HL-60 (cell line): ENCODE data around the gene GRPEL2.

Source experiments
- DNase-seq, 2 experiments: peaks; one replicate each; pipeline ENCODE4 v3.0.0-alpha.2; 2010 to 2020; ENCODE audit warnings: low read depth in 1 of 2, low spot score in 1 of 2
- H3K27ac ChIP-seq: fragments of 250-450 bp; sonication (Bioruptor Pico); replicated peaks from 2 replicates; pipeline ENCODE4 v1.5.1; 2020; ENCODE audit warnings: mild to moderate bottlenecking, moderate library complexity
- H3K27me3 ChIP-seq: fragments of 250-450 bp; sonication (Bioruptor Pico); 2 replicates; pipeline ENCODE4 v1.5.1; 2021; ENCODE audit warnings: mild to moderate bottlenecking, moderate library complexity; ENCODE audit not compliant: insufficient read depth, poor library complexity, severe bottlenecking
- H3K4me3 ChIP-seq: replicated peaks from 2 replicates; pipeline ENCODE4 v1.5.1; 2011; ENCODE audit warnings: mild to moderate bottlenecking, control low read depth, low read length; ENCODE audit not compliant: insufficient read depth
- GABPA ChIP-seq: IDR thresholded peaks from 2 replicates; pipeline ENCODE4 v1.6.1; 2012; ENCODE audit warnings: low read depth
- POLR2AphosphoS5 ChIP-seq: IDR thresholded peaks from 2 replicates; pipeline ENCODE4 v1.6.1; 2012; ENCODE audit warnings: low read depth
- SPI1 ChIP-seq: IDR thresholded peaks from 2 replicates; pipeline ENCODE4 v1.6.1; 2012; ENCODE audit warnings: low read depth, mild to moderate bottlenecking, borderline replicate concordance
- TF ChIP-seq, protein P1 (sequence below): IDR thresholded peaks from 2 replicates; pipeline ENCODE4 v1.6.1; 2012; ENCODE audit warnings: low read depth; ENCODE audit not compliant: insufficient replicate concordance
- TF ChIP-seq, protein P2 (sequence below): IDR thresholded peaks from one replicate; pipeline ENCODE4 v1.5.1; 2011; ENCODE audit warnings: low read length, control low read depth, inconsistent platforms; ENCODE audit not compliant: insufficient read depth

GRPEL2 gene

GRCh38 chr5:149326611-149327010 is 18.7 kb upstream of the GRPEL2 start:
- no peak overlapping the region for H3K27ac ChIP-seq
- DNase-seq: no peak
- TF ChIP-seq SPI1: no peak
- no peak for TF ChIP-seq GABPA
- no peak for TF ChIP-seq POLR2AphosphoS5
- no peaks in the 10 kb centered on the region for H3K27me3 ChIP-seq
- H3K4me3 ChIP-seq: no peak overlapping the region

DNA sequence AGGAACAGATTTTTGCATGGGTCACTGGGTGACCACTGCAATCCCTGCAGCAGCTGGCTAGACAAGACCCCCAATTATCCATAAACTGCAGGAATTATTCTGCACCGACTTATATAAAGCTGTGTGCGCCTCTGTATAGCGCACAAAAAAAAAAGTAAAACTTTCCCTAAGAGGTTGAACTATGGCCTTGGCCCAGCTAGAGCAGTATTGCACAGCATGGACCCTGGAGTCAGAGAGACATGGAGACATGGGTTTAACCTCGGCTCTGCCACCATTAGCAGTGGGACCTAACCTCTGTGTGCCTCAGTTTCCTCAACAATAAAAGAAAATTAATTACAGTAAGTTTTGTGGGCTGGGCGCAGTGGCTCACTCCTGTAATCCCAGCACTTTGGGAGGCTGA is 17.1 kb upstream of the GRPEL2 start:
- no peak for DNase-seq
- Histone ChIP-seq H3K27me3 (no peaks in the 10 kb centered on the region), H3K27ac (no peak overlapping the region), H3K4me3 (no peak overlapping the region)
- no peak for TF ChIP-seq POLR2AphosphoS5
- no peak for TF ChIP-seq GABPA
- no peak for TF ChIP-seq SPI1

- no peaks in the 10 kb centered on the region for H3K27me3 ChIP-seq
- no peak for TF ChIP-seq SPI1
- TF ChIP-seq, protein P1, sequence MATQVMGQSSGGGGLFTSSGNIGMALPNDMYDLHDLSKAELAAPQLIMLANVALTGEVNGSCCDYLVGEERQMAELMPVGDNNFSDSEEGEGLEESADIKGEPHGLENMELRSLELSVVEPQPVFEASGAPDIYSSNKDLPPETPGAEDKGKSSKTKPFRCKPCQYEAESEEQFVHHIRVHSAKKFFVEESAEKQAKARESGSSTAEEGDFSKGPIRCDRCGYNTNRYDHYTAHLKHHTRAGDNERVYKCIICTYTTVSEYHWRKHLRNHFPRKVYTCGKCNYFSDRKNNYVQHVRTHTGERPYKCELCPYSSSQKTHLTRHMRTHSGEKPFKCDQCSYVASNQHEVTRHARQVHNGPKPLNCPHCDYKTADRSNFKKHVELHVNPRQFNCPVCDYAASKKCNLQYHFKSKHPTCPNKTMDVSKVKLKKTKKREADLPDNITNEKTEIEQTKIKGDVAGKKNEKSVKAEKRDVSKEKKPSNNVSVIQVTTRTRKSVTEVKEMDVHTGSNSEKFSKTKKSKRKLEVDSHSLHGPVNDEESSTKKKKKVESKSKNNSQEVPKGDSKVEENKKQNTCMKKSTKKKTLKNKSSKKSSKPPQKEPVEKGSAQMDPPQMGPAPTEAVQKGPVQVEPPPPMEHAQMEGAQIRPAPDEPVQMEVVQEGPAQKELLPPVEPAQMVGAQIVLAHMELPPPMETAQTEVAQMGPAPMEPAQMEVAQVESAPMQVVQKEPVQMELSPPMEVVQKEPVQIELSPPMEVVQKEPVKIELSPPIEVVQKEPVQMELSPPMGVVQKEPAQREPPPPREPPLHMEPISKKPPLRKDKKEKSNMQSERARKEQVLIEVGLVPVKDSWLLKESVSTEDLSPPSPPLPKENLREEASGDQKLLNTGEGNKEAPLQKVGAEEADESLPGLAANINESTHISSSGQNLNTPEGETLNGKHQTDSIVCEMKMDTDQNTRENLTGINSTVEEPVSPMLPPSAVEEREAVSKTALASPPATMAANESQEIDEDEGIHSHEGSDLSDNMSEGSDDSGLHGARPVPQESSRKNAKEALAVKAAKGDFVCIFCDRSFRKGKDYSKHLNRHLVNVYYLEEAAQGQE: no peak
- TF ChIP-seq POLR2AphosphoS5: no peak
- no peak for DNase-seq
- no peak overlapping the region for H3K27ac ChIP-seq
- no peak overlapping the region for H3K4me3 ChIP-seq
Measured at GRCh38 chr5:149333711-149334443, 11.4 kb upstream of the GRPEL2 start.

GRCh38 chr5:149337736-149338135 is 7.6 kb upstream of the GRPEL2 start:
- no peak for TF ChIP-seq POLR2AphosphoS5
- TF ChIP-seq, protein P2, sequence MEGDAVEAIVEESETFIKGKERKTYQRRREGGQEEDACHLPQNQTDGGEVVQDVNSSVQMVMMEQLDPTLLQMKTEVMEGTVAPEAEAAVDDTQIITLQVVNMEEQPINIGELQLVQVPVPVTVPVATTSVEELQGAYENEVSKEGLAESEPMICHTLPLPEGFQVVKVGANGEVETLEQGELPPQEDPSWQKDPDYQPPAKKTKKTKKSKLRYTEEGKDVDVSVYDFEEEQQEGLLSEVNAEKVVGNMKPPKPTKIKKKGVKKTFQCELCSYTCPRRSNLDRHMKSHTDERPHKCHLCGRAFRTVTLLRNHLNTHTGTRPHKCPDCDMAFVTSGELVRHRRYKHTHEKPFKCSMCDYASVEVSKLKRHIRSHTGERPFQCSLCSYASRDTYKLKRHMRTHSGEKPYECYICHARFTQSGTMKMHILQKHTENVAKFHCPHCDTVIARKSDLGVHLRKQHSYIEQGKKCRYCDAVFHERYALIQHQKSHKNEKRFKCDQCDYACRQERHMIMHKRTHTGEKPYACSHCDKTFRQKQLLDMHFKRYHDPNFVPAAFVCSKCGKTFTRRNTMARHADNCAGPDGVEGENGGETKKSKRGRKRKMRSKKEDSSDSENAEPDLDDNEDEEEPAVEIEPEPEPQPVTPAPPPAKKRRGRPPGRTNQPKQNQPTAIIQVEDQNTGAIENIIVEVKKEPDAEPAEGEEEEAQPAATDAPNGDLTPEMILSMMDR: no peak
- TF ChIP-seq, protein P1: no peak
- Histone ChIP-seq H3K27me3 (no peaks in the 10 kb centered on the region), H3K27ac (no peak overlapping the region), H3K4me3 (no peak overlapping the region)
- DNase-seq: no peak

DNA sequence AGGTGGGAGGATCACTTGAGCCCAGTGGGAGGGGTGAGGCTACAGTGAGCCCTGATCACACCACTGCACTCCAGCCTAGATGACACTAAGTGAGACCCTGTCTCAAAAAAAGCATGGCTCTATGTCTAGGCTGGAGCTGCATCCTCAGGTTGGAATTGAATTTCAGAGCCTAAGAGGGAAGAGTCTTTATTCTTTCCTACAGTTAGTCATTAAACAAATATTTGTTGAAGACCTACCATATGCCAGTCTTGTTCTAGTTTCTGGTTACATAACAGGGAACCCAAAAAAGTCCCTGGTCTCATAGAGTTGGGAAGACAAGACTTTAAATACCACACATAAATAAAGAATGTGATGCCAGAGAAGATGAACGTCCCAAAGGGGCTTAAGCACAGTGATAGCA is 6.9 kb upstream of the GRPEL2 start:
- Histone ChIP-seq H3K4me3 (no peak overlapping the region), H3K27me3 (no peaks in the 10 kb centered on the region), H3K27ac (no peak overlapping the region)
- TF ChIP-seq GABPA (no peak), SPI1 (no peak), POLR2AphosphoS5 (no peak)
- TF ChIP-seq, protein P1: no peak
- TF ChIP-seq, protein P2: no peak
- DNase-seq: no peak
